A549 (cell line): Measurements from ENCODE around the gene SLC8A1. TPM values are rescaled to one million over a fixed set of nuclear protein-coding genes. Genes with fewer than 3 reads are reported as not detected.
A peak's percentile ranks its signal among the peaks of the same experiment; 100 is the strongest.

Experiments used
- ATAC-seq, 2 experiments: fragments of 200-7000 bp in 1 of 2; fragments of >200 bp in 1 of 2; cut with Nextera tagmentation in 1 of 2; cut with Tn5 transposase in 1 of 2; 3 replicates each; pipeline versions ENCODE4 v1.8.0 to v1.9.1; 2018 to 2020; ENCODE audit warnings: mild to moderate bottlenecking in 1 of 2, moderate library complexity in 1 of 2
- CTCF ChIA-PET: fragments of 300-600 bp; sonication (Branson Sonifier 250); formaldehyde crosslinking; extraction: SDS; loops from one replicate; lab custom pipeline; 2021; ENCODE audit warnings: antibody characterized with exemption, inconsistent platforms; lab: Yijun Ruan, JAX
- POLR2A ChIA-PET: fragments of 350-600 bp; formaldehyde crosslinking; extraction: SDS; loops from one replicate; lab custom pipeline; 2021; ENCODE audit warnings: antibody characterized with exemption, inconsistent platforms; lab: Yijun Ruan, JAX
- DNase-seq, 2 experiments: peaks; one replicate each; pipeline versions ENCODE4 v3.0.0 to v3.0.0-alpha.2; 2011 to 2016; ENCODE audit warnings: low read depth in 1 of 2, low spot score in 1 of 2
- FAIRE-seq: peaks from 2 replicates; lab custom pipeline; 2011; peaks lifted over from hg19 to GRCh38; lab: Jason Lieb, UNC
- H3K27ac ChIP-seq, 2 experiments: fragments of >200 bp; sonication (Bioruptor Twin); formaldehyde crosslinking; 3 replicates each; pipeline ENCODE4 v1.5.1; 2016 to 2017
- H3K4me1 ChIP-seq: fragments of >200 bp; sonication (Bioruptor Twin); formaldehyde crosslinking; 3 replicates; pipeline ENCODE4 v1.6.1; 2016
- H3K4me2 ChIP-seq: fragments of >200 bp; sonication (Bioruptor Twin); formaldehyde crosslinking; 3 replicates; pipeline ENCODE4 v1.6.1; 2016
- H3K4me3 ChIP-seq: fragments of >200 bp; sonication (Bioruptor Twin); formaldehyde crosslinking; 3 replicates; pipeline ENCODE4 v1.5.1; 2016
- H3K9me3 ChIP-seq: fragments of >200 bp; sonication (Bioruptor Twin); formaldehyde crosslinking; 3 replicates; pipeline ENCODE4 v1.6.1; 2016
- ATOH8 ChIP-seq: fragments of 250-450 bp; sonication (Bioruptor Pico); IDR thresholded peaks from 2 replicates; pipeline ENCODE4 v1.5.0; 2020; ENCODE audit warnings: low read depth, mild to moderate bottlenecking, moderate library complexity
- CBX2 ChIP-seq: fragments of 200-600 bp; sonication (generic); IDR thresholded peaks from 2 replicates; pipeline ENCODE4 v1.6.1; 2016; ENCODE audit warnings: low read depth, mild to moderate bottlenecking, borderline replicate concordance
- CHD2 ChIP-seq: fragments of 150-350 bp; IDR thresholded peaks from 2 replicates; pipeline ENCODE4 v1.6.1; 2014; ENCODE audit warnings: low read length; ENCODE audit not compliant: partially characterized antibody
- EHMT2 ChIP-seq: fragments of 200-600 bp; sonication (generic); IDR thresholded peaks from 2 replicates; pipeline ENCODE4 v1.6.1; 2016; ENCODE audit warnings: antibody characterized with exemption, low read depth, mild to moderate bottlenecking, moderate library complexity
- FOSL2 ChIP-seq, 2 experiments: fragments of 450-650 bp in 1 of 2; fragments of >200 bp in 1 of 2; sonication (Bioruptor Twin) in 1 of 2; formaldehyde crosslinking; IDR thresholded peaks; 2 replicates each; pipeline versions ENCODE4 v1.5.0 to v1.6.1; 2016 to 2020; ENCODE audit warnings: mild to moderate bottlenecking in 1 of 2, moderate library complexity in 1 of 2
- HES2 ChIP-seq: fragments of >200 bp; sonication (Bioruptor Twin); formaldehyde crosslinking; IDR thresholded peaks from 2 replicates; pipeline ENCODE4 v1.6.1; 2016
- HEYL ChIP-seq: fragments of 250-450 bp; sonication (Bioruptor Pico); IDR thresholded peaks from 2 replicates; pipeline ENCODE4 v1.8.0; 2021; ENCODE audit warnings: mild to moderate bottlenecking, moderate library complexity
- HMGXB4 ChIP-seq: fragments of 250-450 bp; sonication (Bioruptor Pico); IDR thresholded peaks from 2 replicates; pipeline ENCODE4 v1.5.0; 2021; ENCODE audit warnings: mild to moderate bottlenecking, moderate library complexity, borderline replicate concordance
- HOXA7 ChIP-seq: fragments of 250-450 bp; sonication (Bioruptor Pico); IDR thresholded peaks from 2 replicates; pipeline ENCODE4 v1.5.0; 2020; ENCODE audit warnings: mild to moderate bottlenecking, moderate library complexity
- HOXB5 ChIP-seq: fragments of 250-450 bp; sonication (Bioruptor Pico); IDR thresholded peaks from 2 replicates; pipeline ENCODE4 v1.5.0; 2020; ENCODE audit warnings: mild to moderate bottlenecking, moderate library complexity
- JUN ChIP-seq, 2 experiments: fragments of >200 bp; sonication (Bioruptor Twin); formaldehyde crosslinking; IDR thresholded peaks; 2 replicates in 1 of 2; 3 replicates in 1 of 2; pipeline ENCODE4 v1.6.1; 2016 to 2017
- MYC ChIP-seq: IDR thresholded peaks from 2 replicates; pipeline ENCODE4 v1.6.1; 2012; ENCODE audit warnings: mild to moderate bottlenecking, inconsistent platforms, low read length, improper control_type of control experiment, borderline replicate concordance
- NFE2L2 ChIP-seq: fragments of 150-350 bp; conservative IDR thresholded peaks from 2 replicates; pipeline ENCODE4 v1.6.1; 2014; ENCODE audit warnings: low read length
- PBX3 ChIP-seq: IDR thresholded peaks from 2 replicates; pipeline ENCODE4 v1.6.1; 2012
- POLR2A ChIP-seq: IDR thresholded peaks from 2 replicates; pipeline ENCODE4 v1.6.1; 2012; ENCODE audit warnings: mild to moderate bottlenecking, low read length
- RAD21 ChIP-seq, 2 experiments: fragments of >200 bp in 1 of 2; sonication (Bioruptor Twin) in 1 of 2; formaldehyde crosslinking in 1 of 2; IDR thresholded peaks in 1 of 2; conservative IDR thresholded peaks in 1 of 2; 2 replicates in 1 of 2; 3 replicates in 1 of 2; pipeline ENCODE4 v1.6.1; 2012 to 2018; ENCODE audit warnings: inconsistent platforms in 1 of 2
- SMC3 ChIP-seq: fragments of >200 bp; sonication (Bioruptor Twin); formaldehyde crosslinking; IDR thresholded peaks from 3 replicates; pipeline ENCODE4 v1.6.1; 2018; ENCODE audit warnings: inconsistent platforms
- SREBF2 ChIP-seq: fragments of 450-650 bp; IDR thresholded peaks from 2 replicates; pipeline ENCODE4 v1.6.1; 2014; ENCODE audit warnings: mild to moderate bottlenecking, moderate library complexity
- ZFP36 ChIP-seq: fragments of 450-650 bp; IDR thresholded peaks from 2 replicates; pipeline ENCODE4 v1.6.1; 2014; ENCODE audit warnings: borderline replicate concordance; ENCODE audit not compliant: partially characterized antibody
- WGBS: methylation state at CpG from one replicate; pipeline ENCODE4 v1.1.6; 2017; ENCODE audit errors: missing lambda C conversion rate; 5-methylcytosine and 5-hydroxymethylcytosine counted together
- polyA plus RNA-seq, 4 experiments: library from polyadenylated mRNA; depleted of rRNA in 3 of 4; stranded (reverse); fragments of >200 nt; fragmentation: RNase III in 1 of 4; extraction: RNeasy Plus Mini Kit Qiagen cat#74134 plus additional on column Dnase treatment in 1 of 4; gene quantifications; 2 replicates in 3 of 4; 3 replicates in 1 of 4; pipeline ENCODE4 v1.2.3, GENCODE V29; 2011 to 2017

The SLC8A1 gene
- polyA plus RNA-seq, 2 of the 4 experiments (the other 2 are of a cell fraction), result 0.28 to 0.92 TPM

GRCh38 chr2:40470822-40471813 lies 19.2 kb upstream of the SLC8A1 start:
- ChIA-PET CTCF (interaction anchor here (1.0 to 2.3 kb wide), 3 partner anchors 17 to 27 kb away, joined by 3 to 6 read pairs (median 3); partner anchors contain the start of gene SLC8A1), POLR2A (interaction anchor here (0.6 kb wide), 1 partner anchor 317 kb away, joined by 3 read pairs; no protein-coding TSS in a partner anchor)
- Histone ChIP-seq H3K4me2 (peak overlapping the region; percentile 50), H3K4me3 (no peak overlapping the region), H3K27ac (peak overlapping the region in 1 of 2 experiments; percentile 35; a peak in 1 of 6 replicates), H3K9me3 (no peaks in the 10 kb centered on the region), H3K4me1 (peaks cover 16% of the 10 kb centered on the region)
- ATAC-seq, result peak in 1 of 2 experiments; percentile 70; a peak in 3 of 6 replicates
- peak in 1 of 2 experiments; percentile 10 for DNase-seq
- 57% methylated on average over 5 of the region's 5 CpGs for WGBS
- no peak for FAIRE-seq
- no peak for TF ChIP-seq CHD2
- TF ChIP-seq JUN (IDR thresholded peaks at IDR 0.05), result no peak
- no peak for TF ChIP-seq POLR2A
- no peak for TF ChIP-seq NFE2L2
- TF ChIP-seq HMGXB4 (CRISPR knock-in tag), result no peak
- TF ChIP-seq HOXA7 (CRISPR knock-in tag), result no peak

GRCh38 chr2:40466935-40467572 lies 15.2 kb upstream of the SLC8A1 start:
- 48% methylated on average over 2 of the region's 2 CpGs for WGBS
- Histone ChIP-seq H3K4me2 (no peak overlapping the region), H3K4me1 (peaks cover 13% of the 10 kb centered on the region), H3K9me3 (no peaks in the 10 kb centered on the region), H3K27ac (no peak overlapping the region), H3K4me3 (no peak overlapping the region)
- no peak for DNase-seq
- FAIRE-seq, result no peak
- ATAC-seq, result no peak; a peak in 1 of 6 replicates
- POLR2A ChIA-PET, result no interaction called here
- CTCF ChIA-PET, result interaction anchor here (0.6 to 1.5 kb wide), 5 partner anchors 13 to 1358 kb away, joined by 3 to 5 read pairs (median 3); no protein-coding TSS in a partner anchor
- TF ChIP-seq FOSL2 (IDR thresholded peaks at IDR 0.05) (no peak), FOSL2 (CRISPR knock-in tag; IDR thresholded peaks at IDR 0.05) (no peak)

- H3K27ac ChIP-seq, result no peak overlapping the region
- H3K4me3 ChIP-seq, result no peak overlapping the region
- no peak for FAIRE-seq
- no peak for DNase-seq
- CTCF ChIA-PET, result interaction anchor here (0.6 to 1.5 kb wide), 5 partner anchors 12 to 252 kb away, joined by 3 to 5 read pairs (median 3); no protein-coding TSS in a partner anchor
- H3K4me1 ChIP-seq, result peaks cover 6% of the 10 kb centered on the region
- H3K9me3 ChIP-seq, result no peaks in the 10 kb centered on the region
- ATAC-seq, result no peak
- TF ChIP-seq SREBF2, result no peak
- no peak for TF ChIP-seq CHD2
- TF ChIP-seq HES2, result no peak
- TF ChIP-seq PBX3, result no peak
- TF ChIP-seq ATOH8 (CRISPR knock-in tag), result no peak
- TF ChIP-seq RAD21 (conservative IDR thresholded peaks at IDR 0.05 in 1 of 2, IDR thresholded peaks at IDR 0.05 in 1 of 2), result no peak
- no peak for TF ChIP-seq NFE2L2
- TF ChIP-seq EHMT2, result no peak
- no peak for TF ChIP-seq ZFP36
- TF ChIP-seq HEYL (CRISPR knock-in tag), result no peak
- TF ChIP-seq SMC3, result no peak
- no peak for TF ChIP-seq MYC
- no peak for TF ChIP-seq HOXB5 (CRISPR knock-in tag)
- TF ChIP-seq CBX2, result no peak
- TF ChIP-seq, all 56 proteins: peak for 0
- WGBS, result 75% methylated on average over 3 of the region's 3 CpGs
- POLR2A ChIA-PET, result no interaction called here
- H3K4me2 ChIP-seq, result no peak overlapping the region
Observed at GRCh38 chr2:40466332-40466906, 14.5 kb upstream of the SLC8A1 start.
